Fibroblast of skin of scalp (primary cell): ENCODE measurements around the gene RBM10.

ENCODE experiments used
- DNase-seq: peaks from one replicate; pipeline ENCODE4 v3.0.0-alpha.2; 2013

RBM10 gene

GRCh38 chrX:47151435-47151834, 6.4 kb downstream of the RBM10 start:
- DNase-seq = no peak

- DNase-seq = no peak
These were observed 11.8 kb downstream of the RBM10 start for GRCh38 chrX:47156611-47157520.

GRCh38 chrX:47158131-47158530, 13.1 kb downstream of the RBM10 start:
- DNase-seq = no peak

GRCh38 chrX:47158781-47159180, 13.8 kb downstream of the RBM10 start:
- no peak for DNase-seq

GRCh38 chrX:47160781-47161180, 15.8 kb downstream of the RBM10 start:
- DNase-seq = no peak

- no peak for DNase-seq
These were observed 18.0 kb downstream of the RBM10 start for GRCh38 chrX:47162927-47163583.

- DNase-seq = no peak
These were observed 19.4 kb downstream of the RBM10 start for GRCh38 chrX:47164420-47164819.

- no peak for DNase-seq
These were observed 21.1 kb downstream of the RBM10 start for GRCh38 chrX:47166126-47166525.

GRCh38 chrX:47168495-47169073, 23.6 kb downstream of the RBM10 start:
- DNase-seq = no peak

GRCh38 chrX:47169273-47169672, 24.3 kb downstream of the RBM10 start:
- no peak for DNase-seq

GRCh38 chrX:47169726-47170515, 24.9 kb downstream of the RBM10 start:
- no peak for DNase-seq

- DNase-seq = no peak
These were observed 26.1 kb downstream of the RBM10 start for GRCh38 chrX:47170861-47171692.

- DNase-seq = no peak
These were observed 27.0 kb downstream of the RBM10 start for GRCh38 chrX:47171996-47172395.

- DNase-seq = no peak
These were observed 27.5 kb downstream of the RBM10 start for GRCh38 chrX:47172549-47172948.

GRCh38 chrX:47172971-47173792, 28.2 kb downstream of the RBM10 start:
- no peak for DNase-seq

GRCh38 chrX:47174376-47174775, 29.4 kb downstream of the RBM10 start:
- DNase-seq = no peak

- DNase-seq = no peak
These were observed 30.0 kb downstream of the RBM10 start for GRCh38 chrX:47174846-47175587.

- DNase-seq = no peak
These were observed 30.6 kb downstream of the RBM10 start for GRCh38 chrX:47175588-47175980.

- DNase-seq = no peak
These were observed 31.2 kb downstream of the RBM10 start for GRCh38 chrX:47176101-47176740.

GRCh38 chrX:47177079-47177478, 32.1 kb downstream of the RBM10 start:
- no peak for DNase-seq
